BJ (cell line): Measurements from ENCODE around the gene LRRC8C. TPM values are rescaled to one million over a fixed set of nuclear protein-coding genes. Genes with fewer than 3 reads are reported as not detected.

ENCODE experiments used
- CTCF ChIA-PET: fragments of 350-600 bp; formaldehyde crosslinking; extraction: SDS; loops from one replicate; lab custom pipeline; 2021; ENCODE audit warnings: antibody characterized with exemption, inconsistent platforms; lab: Yijun Ruan, JAX
- POLR2A ChIA-PET: fragments of 300-600 bp; sonication (Branson Sonifier 250); formaldehyde crosslinking; extraction: SDS; loops from one replicate; lab custom pipeline; 2021; ENCODE audit warnings: antibody characterized with exemption; lab: Charles Lee
- DNase-seq: peaks from one replicate; pipeline ENCODE4 v3.0.0-alpha.2; 2011; ENCODE audit warnings: low read depth
- H3K27me3 ChIP-seq: 2 replicates; pipeline ENCODE4 v1.6.0; 2011; ENCODE audit warnings: low read length; ENCODE audit not compliant: control insufficient read depth, insufficient read depth
- H3K36me3 ChIP-seq: 2 replicates; pipeline ENCODE4 v1.5.1; 2011; ENCODE audit warnings: low read length; ENCODE audit not compliant: control insufficient read depth, insufficient read depth
- H3K4me3 ChIP-seq: 2 replicates; pipeline ENCODE4 v1.5.1; 2011; ENCODE audit warnings: low read depth, mild to moderate bottlenecking, control low read depth, low read length
- polyA plus RNA-seq: library from polyadenylated mRNA; depleted of rRNA; stranded (reverse); fragments of >200 nt; gene quantifications from 2 replicates; pipeline ENCODE4 v1.2.3, GENCODE V29; 2011
- TF ChIP-seq, protein P1 (sequence below): IDR thresholded peaks from 2 replicates; pipeline ENCODE4 v1.5.1; 2011; ENCODE audit warnings: low read depth, mild to moderate bottlenecking, control low read depth, inconsistent platforms, low read length, moderate library complexity; ENCODE audit not compliant: insufficient read depth

LRRC8C gene
- polyA plus RNA-seq, 1 experiment = 3.6 TPM

DNA sequence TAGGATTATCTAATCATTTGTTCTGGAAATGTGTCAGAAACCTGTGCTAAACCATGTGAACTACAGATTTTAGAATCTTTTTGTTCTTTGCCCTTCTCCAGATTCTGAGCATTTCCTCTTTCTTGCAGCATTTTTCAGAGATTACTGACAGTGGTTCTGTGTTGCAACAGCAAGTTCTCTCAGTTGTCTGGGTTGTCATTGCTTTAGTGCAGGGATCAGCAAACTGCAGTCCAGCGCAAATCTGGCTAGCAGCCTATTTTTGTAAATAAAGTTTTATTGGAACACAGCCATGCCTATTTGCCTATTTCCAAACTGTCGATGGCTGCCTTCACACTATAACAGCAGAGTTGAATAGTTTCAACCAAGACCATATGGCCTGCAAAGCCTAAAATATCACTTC, 121.6 kb downstream of the LRRC8C start:
- Histone ChIP-seq H3K27me3 (no peaks in the 10 kb centered on the region), H3K4me3 (no peak overlapping the region), H3K36me3 (no peaks in the 10 kb centered on the region)
- ChIA-PET CTCF (interaction anchor here (1.0 kb wide), 1 partner anchor 8 kb away, joined by 3 read pairs; no protein-coding TSS in a partner anchor), POLR2A (no interaction called here)
- no peak for DNase-seq
- TF ChIP-seq, protein P1, sequence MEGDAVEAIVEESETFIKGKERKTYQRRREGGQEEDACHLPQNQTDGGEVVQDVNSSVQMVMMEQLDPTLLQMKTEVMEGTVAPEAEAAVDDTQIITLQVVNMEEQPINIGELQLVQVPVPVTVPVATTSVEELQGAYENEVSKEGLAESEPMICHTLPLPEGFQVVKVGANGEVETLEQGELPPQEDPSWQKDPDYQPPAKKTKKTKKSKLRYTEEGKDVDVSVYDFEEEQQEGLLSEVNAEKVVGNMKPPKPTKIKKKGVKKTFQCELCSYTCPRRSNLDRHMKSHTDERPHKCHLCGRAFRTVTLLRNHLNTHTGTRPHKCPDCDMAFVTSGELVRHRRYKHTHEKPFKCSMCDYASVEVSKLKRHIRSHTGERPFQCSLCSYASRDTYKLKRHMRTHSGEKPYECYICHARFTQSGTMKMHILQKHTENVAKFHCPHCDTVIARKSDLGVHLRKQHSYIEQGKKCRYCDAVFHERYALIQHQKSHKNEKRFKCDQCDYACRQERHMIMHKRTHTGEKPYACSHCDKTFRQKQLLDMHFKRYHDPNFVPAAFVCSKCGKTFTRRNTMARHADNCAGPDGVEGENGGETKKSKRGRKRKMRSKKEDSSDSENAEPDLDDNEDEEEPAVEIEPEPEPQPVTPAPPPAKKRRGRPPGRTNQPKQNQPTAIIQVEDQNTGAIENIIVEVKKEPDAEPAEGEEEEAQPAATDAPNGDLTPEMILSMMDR = no peak

DNA sequence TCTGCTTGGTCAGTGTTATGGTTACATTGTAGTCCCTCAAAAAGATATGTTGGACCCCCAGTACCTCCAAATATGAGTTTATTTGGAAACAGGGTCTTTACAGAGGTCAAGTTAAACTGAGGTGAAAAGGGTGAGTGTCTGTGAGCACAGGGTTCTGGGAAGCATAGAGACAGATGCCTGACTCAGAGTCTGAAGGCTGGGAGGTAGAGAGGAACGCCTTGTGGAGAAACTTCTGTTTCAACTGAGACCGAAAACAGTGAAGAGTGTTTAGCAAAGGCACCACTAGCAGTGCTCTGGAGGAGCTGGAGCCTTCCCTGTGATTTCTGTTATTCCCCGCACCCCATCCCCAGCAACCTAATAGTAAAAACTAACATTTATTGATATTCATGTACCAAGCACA, 122.7 kb downstream of the LRRC8C start:
- no peak overlapping the region for H3K4me3 ChIP-seq
- no peaks in the 10 kb centered on the region for H3K36me3 ChIP-seq
- POLR2A ChIA-PET = no interaction called here
- no peak for DNase-seq
- no peaks in the 10 kb centered on the region for H3K27me3 ChIP-seq
- CTCF ChIA-PET = interaction anchor here (1.0 to 1.1 kb wide), 2 partner anchors 7 to 238 kb away, joined by 3 read pairs; no protein-coding TSS in a partner anchor
- TF ChIP-seq, protein P1 = no peak

DNA sequence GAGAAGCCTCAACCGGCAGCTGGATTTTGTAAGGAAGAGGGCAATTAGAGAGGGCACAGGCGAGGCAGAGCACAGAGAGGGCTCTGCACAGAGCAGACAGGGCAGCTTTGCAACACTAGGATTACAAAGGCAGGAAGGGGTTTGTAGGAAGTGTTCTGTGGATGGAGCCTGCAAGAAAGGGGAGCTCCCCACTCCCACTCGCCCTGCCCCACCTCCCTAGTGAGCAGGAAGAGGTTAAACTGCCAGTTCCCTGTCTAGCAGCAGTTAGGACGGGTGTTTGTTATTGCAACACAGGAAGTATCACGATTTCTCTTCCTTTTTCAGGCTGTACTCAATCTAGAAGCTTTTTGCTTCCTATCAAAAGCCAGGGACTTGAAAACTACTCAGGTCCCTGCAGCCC, 124.6 kb downstream of the LRRC8C start:
- no peak for DNase-seq
- Histone ChIP-seq H3K4me3 (no peak overlapping the region), H3K36me3 (no peaks in the 10 kb centered on the region), H3K27me3 (no peaks in the 10 kb centered on the region)
- ChIA-PET CTCF (interaction anchor here (2.6 kb wide), 1 partner anchor 154 kb away, joined by 8 read pairs; no protein-coding TSS in a partner anchor), POLR2A (no interaction called here)
- TF ChIP-seq, protein P1 = no peak

DNA sequence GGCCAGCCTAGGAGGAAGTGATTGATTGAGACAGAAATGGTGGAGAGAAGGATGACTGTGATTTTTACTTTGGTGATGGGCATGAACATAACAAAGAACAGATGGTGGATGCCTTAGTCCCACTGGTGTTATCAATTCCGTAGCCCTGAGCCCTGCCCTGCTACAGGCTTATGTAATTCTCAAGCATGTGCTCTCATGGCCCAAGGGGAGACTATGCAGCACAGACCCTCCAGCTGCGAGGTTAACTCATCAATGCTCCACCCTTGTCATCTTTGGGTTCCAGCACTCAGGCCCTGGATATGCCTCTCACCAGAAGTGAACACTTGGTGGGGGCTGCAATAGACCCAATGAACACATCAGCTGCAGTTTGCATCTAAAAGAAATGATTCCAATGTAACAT, 125.2 kb downstream of the LRRC8C start:
- DNase-seq = no peak
- TF ChIP-seq, protein P1 = no peak
- POLR2A ChIA-PET = no interaction called here
- CTCF ChIA-PET = interaction anchor here (1.1 to 2.6 kb wide), 3 partner anchors 126 to 275 kb away, joined by 3 to 8 read pairs (median 5); partner anchors contain the start of gene LRRC8C
- Histone ChIP-seq H3K36me3 (no peaks in the 10 kb centered on the region), H3K4me3 (no peak overlapping the region), H3K27me3 (no peaks in the 10 kb centered on the region)

DNA sequence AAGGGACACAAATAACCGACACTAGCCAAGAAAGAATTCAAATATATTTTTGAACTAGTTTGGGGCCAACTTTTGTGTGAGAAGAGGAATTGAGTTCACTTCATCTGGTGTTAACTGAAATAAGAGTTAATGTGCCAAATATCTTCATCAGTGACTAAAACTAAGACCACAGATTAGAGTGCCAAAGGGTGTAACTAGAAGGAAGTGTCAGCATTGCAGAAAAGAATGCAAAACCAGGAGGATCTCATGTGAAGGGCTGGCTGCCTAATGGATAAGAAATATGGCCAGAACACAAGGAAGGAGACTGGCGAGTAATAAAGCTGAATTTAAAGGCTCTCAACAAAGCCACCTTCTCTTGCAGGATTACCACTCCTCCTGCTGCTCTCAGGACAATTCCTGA, 126.1 kb downstream of the LRRC8C start:
- ChIA-PET POLR2A (no interaction called here), CTCF (interaction anchor here (1.1 to 1.4 kb wide), 4 partner anchors 126 to 277 kb away, joined by 3 to 5 read pairs (median 4); partner anchors contain the start of gene LRRC8C)
- H3K27me3 ChIP-seq = no peaks in the 10 kb centered on the region
- no peak for DNase-seq
- TF ChIP-seq, protein P1 = no peak
- H3K4me3 ChIP-seq = no peak overlapping the region
- no peaks in the 10 kb centered on the region for H3K36me3 ChIP-seq
